ENCODE data around the gene SLC27A5. TPM values are rescaled to one million over a fixed set of nuclear protein-coding genes. Genes with fewer than 3 reads are reported as not detected.

SLC27A5 gene
- total and polyA plus RNA-seq, 2 of the 4 experiments (the other 2 are of a cell fraction): 7.7 to 11.2 TPM

Small RNA genes lying within 50 kb of the gene (microRNA-seq; reads per million reads assigned to microRNA genes)
- gene MIR6807 (ENCODE audit: insufficient read depth in 1 of 2, insufficient read length in 1 of 2, unreplicated experiment in 1 of 2): 0.37 to 16.5 reads per million in 2 experiments
- gene RN7SL525P (ENCODE audit: insufficient read depth, insufficient read length): not detected
- not detected for gene RN7SL693P (ENCODE audit: insufficient read depth, insufficient read length)
- not detected for gene RNU6-1337P (ENCODE audit: insufficient read depth, insufficient read length)

Small RNA genes lying within 50 kb of the gene (small RNA-seq; reads per million reads assigned to genes)
- gene MIR6807 (0 to 1.1 (median 0.04) reads per million in 5 experiments), gene RN7SL525P (0 to 0.04 (median 0) reads per million in 5 experiments), gene RN7SL693P (0 reads per million in 5 experiments), gene RNU6-1337P (0 reads per million in 5 experiments)

Other genes with a start within 250 kb of the SLC27A5 start
- gene ZNF8, start 233.0 kb downstream of the SLC27A5 start, total RNA-seq (2012; rRNA removed): 3.9 and 4.4 TPM in 2 replicates
- gene ZNF8, start 233.0 kb downstream of the SLC27A5 start, polyA plus RNA-seq (2012; rRNA removed): 1.5 and 2.1 TPM in 2 replicates
- gene ERVK3-1, start 206.6 kb downstream of the SLC27A5 start, total RNA-seq (2012; rRNA removed): 30.8 and 33.0 TPM in 2 replicates
- 34.9 and 39.3 TPM in 2 replicates for gene ERVK3-1, start 206.6 kb downstream of the SLC27A5 start, polyA plus RNA-seq (2012; rRNA removed)
- gene ZSCAN22, start 185.0 kb downstream of the SLC27A5 start, total RNA-seq (2012; rRNA removed): 1.9 and 2.5 TPM in 2 replicates
- 1.8 and 2.2 TPM in 2 replicates for gene ZSCAN22, start 185.0 kb downstream of the SLC27A5 start, polyA plus RNA-seq (2012; rRNA removed)
- gene A1BG, start 158.5 kb downstream of the SLC27A5 start, total RNA-seq (2012; rRNA removed): 4.5 and 6.4 TPM in 2 replicates
- gene A1BG, start 158.5 kb downstream of the SLC27A5 start, polyA plus RNA-seq (2012; rRNA removed): 54.5 and 65.7 TPM in 2 replicates
- gene ZNF497, start 149.2 kb downstream of the SLC27A5 start, total RNA-seq (2012; rRNA removed): 0.18 and 0.56 TPM in 2 replicates
- 0.24 and 0.27 TPM in 2 replicates for gene ZNF497, start 149.2 kb downstream of the SLC27A5 start, polyA plus RNA-seq (2012; rRNA removed)
- gene ZNF837, start 131.0 kb downstream of the SLC27A5 start, total RNA-seq (2012; rRNA removed): 0.54 and 0.56 TPM in 2 replicates
- gene ZNF837, start 131.0 kb downstream of the SLC27A5 start, polyA plus RNA-seq (2012; rRNA removed): 1.2 and 1.9 TPM in 2 replicates
- gene RPS5, start 124.7 kb downstream of the SLC27A5 start, total RNA-seq (2012; rRNA removed): 3,811 and 5,858 TPM in 2 replicates
- gene RPS5, start 124.7 kb downstream of the SLC27A5 start, polyA plus RNA-seq (2012; rRNA removed): 3,265 and 3,617 TPM in 2 replicates
- gene RNF225, start 116.3 kb downstream of the SLC27A5 start, total RNA-seq (2012; rRNA removed): not detected in 2 replicates
- gene RNF225, start 116.3 kb downstream of the SLC27A5 start, polyA plus RNA-seq (2012; rRNA removed): 0.10 TPM in 1 of 2 replicates, not detected in the other
- 12.8 and 15.4 TPM in 2 replicates for gene ZNF584, start 103.3 kb downstream of the SLC27A5 start, total RNA-seq (2012; rRNA removed)
- 11.6 and 12.4 TPM in 2 replicates for gene ZNF584, start 103.3 kb downstream of the SLC27A5 start, polyA plus RNA-seq (2012; rRNA removed)
- gene ZNF132, start 71.8 kb downstream of the SLC27A5 start, total RNA-seq (2012; rRNA removed): 8.9 and 13.6 TPM in 2 replicates
- 1.4 and 2.4 TPM in 2 replicates for gene ZNF132, start 71.8 kb downstream of the SLC27A5 start, polyA plus RNA-seq (2012; rRNA removed)
- gene ZNF324B, start 60.4 kb downstream of the SLC27A5 start, total RNA-seq (2012; rRNA removed): 3.3 and 4.1 TPM in 2 replicates
- 2.8 and 3.5 TPM in 2 replicates for gene ZNF324B, start 60.4 kb downstream of the SLC27A5 start, polyA plus RNA-seq (2012; rRNA removed)
- gene ZNF324, start 44.9 kb downstream of the SLC27A5 start, total RNA-seq (2012; rRNA removed): 6.6 and 6.9 TPM in 2 replicates
- gene ZNF324, start 44.9 kb downstream of the SLC27A5 start, polyA plus RNA-seq (2012; rRNA removed): 5.6 and 6.0 TPM in 2 replicates
- gene ZNF446, start 35.6 kb downstream of the SLC27A5 start, total RNA-seq (2012; rRNA removed): 3.9 and 4.8 TPM in 2 replicates
- 6.9 and 7.5 TPM in 2 replicates for gene ZNF446, start 35.6 kb downstream of the SLC27A5 start, polyA plus RNA-seq (2012; rRNA removed)
- gene ZBTB45, start 7.8 kb upstream of the SLC27A5 start, total RNA-seq (2012; rRNA removed): 1.4 TPM in 2 replicates
- gene ZBTB45, start 7.8 kb upstream of the SLC27A5 start, polyA plus RNA-seq (2012; rRNA removed): 9.7 and 13.5 TPM in 2 replicates
- 313 and 349 TPM in 2 replicates for gene TRIM28, start 32.1 kb upstream of the SLC27A5 start, total RNA-seq (2012; rRNA removed)
- 465 and 964 TPM in 2 replicates for gene TRIM28, start 32.1 kb upstream of the SLC27A5 start, polyA plus RNA-seq (2012; rRNA removed)
- 105 and 128 TPM in 2 replicates for gene CHMP2A, start 43.1 kb upstream of the SLC27A5 start, total RNA-seq (2012; rRNA removed)
- gene CHMP2A, start 43.1 kb upstream of the SLC27A5 start, polyA plus RNA-seq (2012; rRNA removed): 183 and 202 TPM in 2 replicates
- gene UBE2M, start 46.6 kb upstream of the SLC27A5 start, total RNA-seq (2012; rRNA removed): 55.9 and 63.0 TPM in 2 replicates
- gene UBE2M, start 46.6 kb upstream of the SLC27A5 start, polyA plus RNA-seq (2012; rRNA removed): 66.6 and 72.5 TPM in 2 replicates
- 3.4 and 3.6 TPM in 2 replicates for gene MZF1, start 61.3 kb upstream of the SLC27A5 start, total RNA-seq (2012; rRNA removed)
- gene MZF1, start 61.3 kb upstream of the SLC27A5 start, polyA plus RNA-seq (2012; rRNA removed): 15.0 and 17.1 TPM in 2 replicates